ENCODE data around the gene NEDD4L.

GRCh38 chr18:58353581-58353980 is 309.6 kb downstream of the NEDD4L start:
- TF ChIP-seq CTCF (IDR thresholded peaks at IDR 0.05; ENCODE audit: low read depth, low read length) = no peak
- no peak for TF ChIP-seq MAX (IDR thresholded peaks at IDR 0.05; ENCODE audit: low read depth, low read length)
- no peak for TF ChIP-seq POLR2A (IDR thresholded peaks at IDR 0.05; ENCODE audit: extremely low read depth, insufficient read length)
